ENCODE measurements around the gene NRCAM.

The NRCAM gene

DNA sequence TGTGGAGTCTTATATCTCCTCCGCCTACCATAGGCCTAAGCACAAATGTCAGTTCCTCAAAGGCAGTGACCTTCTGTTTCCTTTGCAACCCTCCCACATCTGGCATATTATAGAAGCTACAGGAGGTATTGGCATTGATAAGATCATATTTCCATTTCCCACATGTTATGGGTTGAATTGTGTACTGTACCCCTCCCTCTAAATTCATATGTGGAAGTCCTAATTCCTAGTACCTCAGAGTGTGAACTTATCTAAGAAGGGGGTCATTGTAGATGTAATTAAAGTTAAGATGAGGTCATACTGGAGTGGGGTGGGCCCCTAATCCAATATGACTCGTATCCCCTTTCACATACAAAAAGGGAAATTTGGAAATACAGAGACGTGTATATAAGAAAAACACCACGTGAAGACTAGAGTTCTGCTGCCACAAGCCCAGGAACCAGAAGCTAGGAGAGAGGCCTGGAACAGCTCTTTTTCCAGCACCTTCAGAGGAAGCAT is 320.0 kb downstream of the NRCAM start:
- no peak for TF ChIP-seq ZFX (IDR thresholded peaks at IDR 0.05)
- TF ChIP-seq, protein P1, sequence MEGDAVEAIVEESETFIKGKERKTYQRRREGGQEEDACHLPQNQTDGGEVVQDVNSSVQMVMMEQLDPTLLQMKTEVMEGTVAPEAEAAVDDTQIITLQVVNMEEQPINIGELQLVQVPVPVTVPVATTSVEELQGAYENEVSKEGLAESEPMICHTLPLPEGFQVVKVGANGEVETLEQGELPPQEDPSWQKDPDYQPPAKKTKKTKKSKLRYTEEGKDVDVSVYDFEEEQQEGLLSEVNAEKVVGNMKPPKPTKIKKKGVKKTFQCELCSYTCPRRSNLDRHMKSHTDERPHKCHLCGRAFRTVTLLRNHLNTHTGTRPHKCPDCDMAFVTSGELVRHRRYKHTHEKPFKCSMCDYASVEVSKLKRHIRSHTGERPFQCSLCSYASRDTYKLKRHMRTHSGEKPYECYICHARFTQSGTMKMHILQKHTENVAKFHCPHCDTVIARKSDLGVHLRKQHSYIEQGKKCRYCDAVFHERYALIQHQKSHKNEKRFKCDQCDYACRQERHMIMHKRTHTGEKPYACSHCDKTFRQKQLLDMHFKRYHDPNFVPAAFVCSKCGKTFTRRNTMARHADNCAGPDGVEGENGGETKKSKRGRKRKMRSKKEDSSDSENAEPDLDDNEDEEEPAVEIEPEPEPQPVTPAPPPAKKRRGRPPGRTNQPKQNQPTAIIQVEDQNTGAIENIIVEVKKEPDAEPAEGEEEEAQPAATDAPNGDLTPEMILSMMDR (conservative IDR thresholded peaks at IDR 0.05): no peak
- H3K27ac ChIP-seq: no peak overlapping the region

DNA sequence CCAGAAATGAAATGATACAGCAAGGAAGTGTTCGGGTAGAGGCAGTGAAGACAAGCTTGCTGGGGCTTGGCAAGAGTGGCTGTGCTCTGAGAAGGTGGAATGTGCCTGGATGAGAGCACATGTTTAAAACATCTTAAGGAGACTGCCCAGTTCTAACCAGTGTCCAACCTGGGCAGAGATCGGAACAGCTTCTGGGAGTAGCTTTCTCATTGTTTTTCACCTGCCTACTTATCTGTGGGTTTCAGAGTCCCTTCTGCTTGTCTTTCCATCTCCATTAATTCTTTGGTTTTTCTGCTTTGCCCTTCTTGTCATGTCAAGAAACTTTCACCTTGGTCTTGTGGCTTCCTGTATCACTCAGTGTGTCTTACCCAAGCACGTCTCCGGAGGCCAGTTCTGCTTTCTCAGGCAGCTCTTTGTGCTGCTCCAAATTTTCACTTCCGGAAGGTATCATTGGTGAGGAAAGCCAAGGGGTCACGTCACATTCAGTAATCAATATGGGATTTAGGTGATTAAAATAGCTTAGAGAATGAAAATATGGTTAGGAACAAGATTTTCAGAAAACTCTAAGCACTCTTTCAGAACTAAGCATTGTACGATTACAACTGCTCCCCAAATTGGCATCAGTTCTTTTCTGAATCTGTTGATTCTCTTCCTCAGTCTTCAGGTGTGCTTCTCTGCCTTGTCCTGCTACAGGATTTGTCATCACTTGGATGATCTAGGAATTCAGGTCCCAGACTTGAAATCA is 320.6 kb downstream of the NRCAM start:
- no peak overlapping the region for H3K27ac ChIP-seq
- TF ChIP-seq ZFX (IDR thresholded peaks at IDR 0.05): no peak
- TF ChIP-seq, protein P1 (conservative IDR thresholded peaks at IDR 0.05): no peak

DNA sequence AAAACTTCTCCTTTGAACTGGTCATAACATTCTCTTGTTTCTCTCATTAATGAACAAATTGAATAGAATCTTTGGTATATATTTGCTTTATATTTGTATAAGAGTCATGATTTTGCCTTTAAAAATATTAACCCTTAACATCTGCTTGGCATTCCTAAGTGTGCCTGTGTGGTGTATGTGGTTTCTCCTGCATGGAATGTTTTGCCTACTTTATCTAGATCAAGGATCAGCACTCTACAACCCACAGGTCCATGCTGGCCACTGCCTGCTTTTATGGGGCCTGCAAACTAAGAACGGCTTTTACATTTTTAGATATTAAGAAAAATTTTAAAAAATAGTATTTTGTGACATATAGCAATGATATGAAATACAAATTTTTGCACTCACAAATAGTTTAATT is 321.8 kb downstream of the NRCAM start:
- no peak for TF ChIP-seq ZFX (IDR thresholded peaks at IDR 0.05)
- TF ChIP-seq, protein P1 (conservative IDR thresholded peaks at IDR 0.05): no peak
- no peak overlapping the region for H3K27ac ChIP-seq

DNA sequence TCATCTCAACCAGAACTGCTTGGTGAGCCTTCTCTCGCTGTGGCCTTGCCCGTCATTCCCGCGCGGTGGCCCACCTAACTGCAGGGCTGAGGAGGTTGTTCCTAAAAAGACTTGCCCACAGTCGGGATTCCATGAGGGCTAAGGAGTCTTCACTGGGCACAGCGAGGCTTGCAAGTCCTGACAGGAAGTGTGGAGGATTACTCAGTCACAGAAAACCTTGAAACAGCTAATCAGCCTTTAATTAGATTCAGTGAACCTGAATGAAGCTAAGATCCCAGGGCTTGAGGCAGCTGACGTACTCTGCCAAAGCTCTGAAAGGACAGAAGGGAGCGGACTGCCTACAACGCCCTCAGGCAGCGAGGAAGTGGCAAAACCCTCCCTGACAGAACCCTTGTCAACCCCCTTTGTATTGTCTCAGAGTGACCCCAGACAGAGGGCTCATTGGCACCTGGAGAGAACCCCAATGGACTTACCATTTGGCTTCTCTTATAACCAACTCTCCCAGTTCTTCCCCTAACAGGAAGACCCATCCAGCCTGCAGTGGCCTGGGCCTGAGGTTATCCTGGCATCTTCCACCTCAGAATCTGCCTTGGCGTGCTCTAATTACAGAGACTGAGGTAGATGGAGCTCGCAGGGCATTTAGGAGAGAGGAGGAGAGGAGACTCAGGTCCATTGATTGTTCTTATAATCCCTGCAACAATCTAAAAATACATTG is 323.5 kb downstream of the NRCAM start:
- no peak for TF ChIP-seq ZFX (IDR thresholded peaks at IDR 0.05)
- TF ChIP-seq, protein P1 (conservative IDR thresholded peaks at IDR 0.05): no peak
- H3K27ac ChIP-seq: no peak overlapping the region

DNA sequence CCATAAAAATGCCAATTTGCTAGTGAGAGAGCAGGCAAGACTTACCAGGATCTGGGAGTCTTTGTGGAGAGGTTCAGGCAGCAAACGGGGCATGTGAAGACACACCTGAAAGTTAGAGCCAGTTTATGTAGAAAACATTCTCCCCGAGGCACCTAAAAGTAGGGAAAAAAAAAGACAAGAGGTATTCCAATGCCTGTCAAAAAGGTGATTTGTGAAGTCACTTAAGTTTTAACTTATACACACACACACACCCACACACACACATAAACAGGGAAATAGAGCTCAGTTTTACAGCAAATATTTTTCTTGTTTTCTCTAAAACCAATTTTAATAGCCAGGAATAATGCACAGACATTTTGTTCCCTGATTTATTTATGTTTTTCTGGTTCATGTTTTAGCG is 326.0 kb downstream of the NRCAM start, which contains the start of gene LAMB4:
Gene LAMB4, minus strand, starts transcription at position 101 of the 400 bp plus-strand sequence. CDS start 7,197 bp downstream, outside the sequence.
- H3K27ac ChIP-seq: no peak within 1 kb of the TSS
- no peak for TF ChIP-seq ZFX (IDR thresholded peaks at IDR 0.05)
- TF ChIP-seq, protein P1 (conservative IDR thresholded peaks at IDR 0.05): no peak

DNA sequence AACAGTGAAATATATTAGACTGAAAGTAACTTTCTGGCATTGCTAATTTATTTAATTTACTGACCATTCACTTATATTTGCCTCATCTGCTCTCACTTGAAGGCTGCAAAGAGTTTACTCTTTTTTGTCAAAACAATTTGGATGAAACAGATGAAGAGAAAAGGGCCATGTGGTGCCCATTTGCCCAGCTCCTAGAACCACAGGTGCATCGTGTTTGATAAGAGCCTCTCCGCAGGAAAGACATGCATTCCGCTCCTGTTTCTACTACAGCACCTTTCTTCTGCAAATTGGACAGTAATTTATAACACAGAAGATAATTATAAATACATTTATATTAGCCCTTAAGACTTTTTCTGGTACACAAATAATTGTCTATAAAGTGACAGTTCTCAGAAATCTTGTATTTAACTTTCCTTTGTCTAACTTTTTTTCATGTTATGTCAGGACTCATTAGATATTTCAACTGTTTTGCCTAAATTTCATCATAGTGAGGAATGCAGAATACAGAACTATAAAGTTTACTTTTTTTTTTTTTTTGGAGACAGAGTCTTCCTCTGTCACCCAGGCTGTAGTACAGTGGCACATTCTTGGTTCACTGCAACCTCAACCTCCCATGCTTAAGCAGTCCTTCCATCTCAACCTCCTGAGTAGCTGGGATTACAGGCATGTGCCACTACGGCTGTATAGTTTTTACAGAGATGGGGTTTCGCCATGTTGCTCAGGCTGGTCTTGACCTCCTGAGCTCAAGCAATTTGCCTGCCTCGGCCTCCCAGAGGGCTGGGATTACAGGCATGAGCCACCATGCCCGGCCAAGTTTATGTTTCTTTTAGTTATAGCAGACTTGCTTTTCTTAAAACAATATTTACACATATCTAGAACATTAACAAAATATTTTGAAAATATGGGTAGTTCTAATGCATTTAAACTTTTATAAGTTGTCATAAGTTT is 326.9 kb downstream of the NRCAM start:
- no peak overlapping the region for H3K27ac ChIP-seq
- TF ChIP-seq ZFX (IDR thresholded peaks at IDR 0.05): no peak
- TF ChIP-seq, protein P1 (conservative IDR thresholded peaks at IDR 0.05): no peak

Data from C4-2B (cell line).